ENCODE results near the gene ALOX5AP.

DNA sequence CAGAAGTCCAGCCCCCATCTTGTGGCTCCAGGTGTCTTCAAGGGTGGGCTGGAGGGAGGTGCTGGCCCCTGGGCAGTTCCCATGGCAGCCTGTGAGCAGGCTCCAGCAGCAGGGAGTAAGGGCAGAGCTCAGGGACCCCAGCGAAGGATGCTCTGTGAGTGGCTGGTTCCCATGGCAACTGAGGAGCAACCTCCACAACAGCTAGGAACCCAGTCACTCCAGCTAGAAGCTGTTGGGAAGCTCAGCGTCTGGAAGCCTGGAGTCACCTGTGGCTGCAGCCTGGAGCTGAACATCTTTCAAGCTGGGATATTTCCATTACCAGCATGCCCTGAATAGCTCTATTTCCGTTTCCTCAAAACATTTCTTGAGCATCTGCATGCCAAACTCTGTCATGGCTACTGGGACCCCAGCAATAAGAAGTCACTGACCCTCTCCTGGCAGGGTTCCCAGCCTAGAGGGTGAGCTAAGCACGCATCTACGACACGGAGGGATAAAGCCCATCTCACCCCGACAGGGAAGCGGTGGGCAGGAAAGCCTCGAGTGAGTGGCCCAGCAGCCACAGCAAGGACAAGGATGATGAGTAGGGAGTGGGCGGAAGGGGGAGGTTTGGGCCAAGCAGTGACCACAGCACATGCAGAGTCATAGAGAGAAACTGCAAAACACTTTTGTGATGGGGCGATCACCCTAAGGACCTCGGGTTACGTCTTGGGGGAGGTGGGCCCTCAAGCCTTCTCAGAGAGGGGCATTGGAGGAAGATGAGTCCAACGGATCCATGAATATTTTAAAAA lies 52.6 kb downstream of the ALOX5AP start:
- TF ChIP-seq, protein P1, sequence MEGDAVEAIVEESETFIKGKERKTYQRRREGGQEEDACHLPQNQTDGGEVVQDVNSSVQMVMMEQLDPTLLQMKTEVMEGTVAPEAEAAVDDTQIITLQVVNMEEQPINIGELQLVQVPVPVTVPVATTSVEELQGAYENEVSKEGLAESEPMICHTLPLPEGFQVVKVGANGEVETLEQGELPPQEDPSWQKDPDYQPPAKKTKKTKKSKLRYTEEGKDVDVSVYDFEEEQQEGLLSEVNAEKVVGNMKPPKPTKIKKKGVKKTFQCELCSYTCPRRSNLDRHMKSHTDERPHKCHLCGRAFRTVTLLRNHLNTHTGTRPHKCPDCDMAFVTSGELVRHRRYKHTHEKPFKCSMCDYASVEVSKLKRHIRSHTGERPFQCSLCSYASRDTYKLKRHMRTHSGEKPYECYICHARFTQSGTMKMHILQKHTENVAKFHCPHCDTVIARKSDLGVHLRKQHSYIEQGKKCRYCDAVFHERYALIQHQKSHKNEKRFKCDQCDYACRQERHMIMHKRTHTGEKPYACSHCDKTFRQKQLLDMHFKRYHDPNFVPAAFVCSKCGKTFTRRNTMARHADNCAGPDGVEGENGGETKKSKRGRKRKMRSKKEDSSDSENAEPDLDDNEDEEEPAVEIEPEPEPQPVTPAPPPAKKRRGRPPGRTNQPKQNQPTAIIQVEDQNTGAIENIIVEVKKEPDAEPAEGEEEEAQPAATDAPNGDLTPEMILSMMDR (IDR thresholded peaks at IDR 0.05): no peak
- TF ChIP-seq EZH2 (IDR thresholded peaks at IDR 0.05): no peak
- TF ChIP-seq EZH2phosphoT487 (IDR thresholded peaks at IDR 0.05): no peak
